Peyer's patch (tissue), 4 donors: ENCODE results near the gene SGF29. TPM values are rescaled to one million over a fixed set of nuclear protein-coding genes. Genes with fewer than 3 reads are reported as not detected.
A peak's percentile ranks its signal among the peaks of the same experiment; 100 is the strongest.

Source experiments
- DNase-seq, 3 donors: peaks; one replicate each; pipeline ENCODE4 v3.0.0-alpha.2; 2017 to 2019
- H3K27ac ChIP-seq, 4 donors: fragments of 200-600 bp; sonication (generic); one replicate each; pipeline ENCODE4 v1.5.1; 2016 to 2019
- H3K27me3 ChIP-seq, 2 donors: fragments of 200-600 bp; sonication (generic); one replicate each; pipeline ENCODE4 v1.5.1; 2019
- H3K36me3 ChIP-seq, 3 donors: fragments of 200-600 bp; sonication (generic); one replicate each; pipeline ENCODE4 v1.5.1; 2016 to 2019
- H3K4me1 ChIP-seq, 4 donors: fragments of 200-600 bp; sonication (generic); one replicate each; pipeline ENCODE4 v1.5.1; 2016 to 2019
- H3K4me3 ChIP-seq, 4 donors: fragments of 200-600 bp; sonication (generic); 1 replicate in 3 of 4; 2 replicates in 1 of 4; pipeline ENCODE4 v1.5.1; 2016 to 2019; ENCODE audit warnings: mild to moderate bottlenecking in 1 of 4
- H3K9me3 ChIP-seq, 4 donors: fragments of 200-600 bp; sonication (generic); one replicate each; pipeline ENCODE4 v1.5.1; 2016 to 2019; ENCODE audit warnings: mild to moderate bottlenecking in 1 of 4
- POLR2A ChIP-seq, 2 donors: fragments of 450-650 bp; IDR thresholded peaks; one replicate each; pipeline ENCODE4 v1.5.1; 2017; ENCODE audit warnings: antibody characterized with exemption in 2 of 2, mild to moderate bottlenecking in 2 of 2, moderate library complexity in 2 of 2
- total RNA-seq, 4 donors: library from RNA; depleted of rRNA; stranded (reverse); fragments of >200 nt; gene quantifications; one replicate each; pipeline ENCODE4 v1.1.0, GENCODE V29; 2016
- TF ChIP-seq, protein P1 (sequence below), 6 experiments: fragments of 450-650 bp in 4 of 6; fragments of 200-600 bp in 2 of 6; sonication (generic) in 1 of 6; IDR thresholded peaks; one replicate each; pipeline ENCODE4 v1.5.1; 2017 to 2019; ENCODE audit warnings: antibody characterized with exemption in 6 of 6, mild to moderate bottlenecking in 3 of 6, moderate library complexity in 1 of 6

The SGF29 gene
- total RNA-seq, result 100 to 1,000 TPM in 1 of 4 donors, 10 to 100 TPM in 3; 27.3 to 117 (median 45.6) TPM

DNA sequence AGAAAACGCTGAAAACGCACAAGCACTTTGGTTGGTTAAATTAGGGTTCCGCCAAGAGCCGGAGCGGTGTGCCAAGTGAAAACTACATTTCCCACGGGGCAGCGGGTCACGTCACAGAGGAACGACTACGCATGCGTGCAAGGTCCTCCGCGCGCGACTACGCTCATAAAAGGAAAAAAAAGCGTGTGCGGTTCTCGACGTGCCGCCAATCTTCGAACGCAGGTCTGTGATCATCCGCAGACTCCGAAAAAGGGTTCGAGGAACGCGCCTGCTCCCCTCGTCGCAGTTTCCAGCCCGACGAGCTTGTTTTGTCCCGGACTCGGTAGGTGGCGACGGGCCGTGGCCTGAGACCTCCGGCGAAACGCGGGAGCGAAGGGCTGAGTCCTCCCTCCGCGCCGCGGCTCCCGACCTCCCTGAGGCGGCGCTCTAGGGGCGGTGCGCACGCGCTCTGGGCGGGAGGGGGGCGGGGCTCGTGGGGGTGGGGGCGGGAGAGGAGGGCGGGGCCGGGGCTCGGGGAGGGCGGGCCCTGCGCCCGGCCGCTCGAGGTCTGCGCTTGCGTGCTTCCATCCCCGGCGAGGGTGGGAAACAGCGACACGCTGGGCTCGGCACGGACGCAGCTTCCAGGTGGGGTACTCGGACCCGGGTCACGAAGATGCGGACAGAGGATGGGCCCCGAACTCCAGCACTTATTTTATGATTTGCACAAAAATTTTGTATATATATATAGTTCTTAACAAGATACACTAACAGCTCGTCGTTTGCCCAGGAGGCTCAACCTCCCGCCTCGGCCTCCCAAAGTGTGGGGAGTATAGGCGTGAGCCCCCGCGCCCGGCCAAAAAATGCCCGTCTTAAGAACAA is at the start of gene SGF29:
SGF29 (plus strand) TSS at position 145 of the 858 bp plus-strand sequence. CDS start 27,150 bp downstream, outside the sequence.
- DNase-seq, result peak; percentile 90 to 97 (median 93)
- TF ChIP-seq POLR2A (IDR thresholded peaks at IDR 0.05), result peak; percentile 92 to 94
- TF ChIP-seq, protein P1, sequence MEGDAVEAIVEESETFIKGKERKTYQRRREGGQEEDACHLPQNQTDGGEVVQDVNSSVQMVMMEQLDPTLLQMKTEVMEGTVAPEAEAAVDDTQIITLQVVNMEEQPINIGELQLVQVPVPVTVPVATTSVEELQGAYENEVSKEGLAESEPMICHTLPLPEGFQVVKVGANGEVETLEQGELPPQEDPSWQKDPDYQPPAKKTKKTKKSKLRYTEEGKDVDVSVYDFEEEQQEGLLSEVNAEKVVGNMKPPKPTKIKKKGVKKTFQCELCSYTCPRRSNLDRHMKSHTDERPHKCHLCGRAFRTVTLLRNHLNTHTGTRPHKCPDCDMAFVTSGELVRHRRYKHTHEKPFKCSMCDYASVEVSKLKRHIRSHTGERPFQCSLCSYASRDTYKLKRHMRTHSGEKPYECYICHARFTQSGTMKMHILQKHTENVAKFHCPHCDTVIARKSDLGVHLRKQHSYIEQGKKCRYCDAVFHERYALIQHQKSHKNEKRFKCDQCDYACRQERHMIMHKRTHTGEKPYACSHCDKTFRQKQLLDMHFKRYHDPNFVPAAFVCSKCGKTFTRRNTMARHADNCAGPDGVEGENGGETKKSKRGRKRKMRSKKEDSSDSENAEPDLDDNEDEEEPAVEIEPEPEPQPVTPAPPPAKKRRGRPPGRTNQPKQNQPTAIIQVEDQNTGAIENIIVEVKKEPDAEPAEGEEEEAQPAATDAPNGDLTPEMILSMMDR (IDR thresholded peaks at IDR 0.05), result peak in 5 of 6 experiments; percentile 10 to 44 (median 36)
- Histone ChIP-seq H3K36me3 (peaks cover 0 to 15% (median 0%) of the 10 kb centered on the region in 3 donors), H3K9me3 (no peaks in the 10 kb centered on the region), H3K4me1 (peaks cover 0 to 19% (median 2%) of the 10 kb centered on the region in 4 donors), H3K27ac (peak within 1 kb of the TSS; percentile 96 to 97 (median 96)), H3K27me3 (no peaks in the 10 kb centered on the region), H3K4me3 (peak within 1 kb of the TSS; percentile 65 to 78 (median 72))

DNA sequence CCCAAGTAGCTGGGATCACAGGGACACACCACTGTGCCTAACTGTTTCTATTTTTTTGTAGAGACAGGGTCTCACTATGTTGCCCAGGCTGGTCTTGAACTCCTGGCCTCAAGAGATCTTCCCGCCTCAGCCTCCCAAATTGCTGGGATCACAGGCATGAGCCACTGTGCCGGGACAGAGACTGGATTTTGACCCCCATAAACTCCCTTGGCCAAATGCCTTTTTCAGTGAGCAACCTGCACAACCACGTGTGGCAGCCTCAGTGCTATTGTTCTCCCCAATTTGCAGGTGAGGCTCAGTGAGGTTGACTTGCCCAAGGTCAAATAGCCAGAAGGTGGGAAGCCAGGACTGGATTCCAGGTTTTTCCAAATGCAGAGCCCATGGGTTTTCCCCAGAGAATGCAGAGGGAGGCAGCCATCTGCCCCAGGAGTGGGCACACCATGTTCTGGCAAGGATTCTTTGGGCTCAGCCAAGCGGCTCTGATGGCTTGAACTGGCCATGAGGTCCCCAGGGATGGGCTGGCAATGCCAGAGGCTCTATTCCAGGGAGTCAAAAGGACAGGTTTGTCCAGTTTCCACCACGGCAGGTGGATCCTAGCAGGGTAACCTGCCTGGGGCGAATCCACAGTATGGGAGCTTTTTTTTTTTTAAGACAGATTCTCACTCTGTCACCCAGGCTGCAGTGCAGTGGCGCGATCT is 48.9 kb upstream of the SGF29 start:
- no peak for DNase-seq
- TF ChIP-seq POLR2A (IDR thresholded peaks at IDR 0.05), result no peak
- TF ChIP-seq, protein P1 (IDR thresholded peaks at IDR 0.05), result no peak
- H3K4me3 ChIP-seq, result no peak overlapping the region

DNA sequence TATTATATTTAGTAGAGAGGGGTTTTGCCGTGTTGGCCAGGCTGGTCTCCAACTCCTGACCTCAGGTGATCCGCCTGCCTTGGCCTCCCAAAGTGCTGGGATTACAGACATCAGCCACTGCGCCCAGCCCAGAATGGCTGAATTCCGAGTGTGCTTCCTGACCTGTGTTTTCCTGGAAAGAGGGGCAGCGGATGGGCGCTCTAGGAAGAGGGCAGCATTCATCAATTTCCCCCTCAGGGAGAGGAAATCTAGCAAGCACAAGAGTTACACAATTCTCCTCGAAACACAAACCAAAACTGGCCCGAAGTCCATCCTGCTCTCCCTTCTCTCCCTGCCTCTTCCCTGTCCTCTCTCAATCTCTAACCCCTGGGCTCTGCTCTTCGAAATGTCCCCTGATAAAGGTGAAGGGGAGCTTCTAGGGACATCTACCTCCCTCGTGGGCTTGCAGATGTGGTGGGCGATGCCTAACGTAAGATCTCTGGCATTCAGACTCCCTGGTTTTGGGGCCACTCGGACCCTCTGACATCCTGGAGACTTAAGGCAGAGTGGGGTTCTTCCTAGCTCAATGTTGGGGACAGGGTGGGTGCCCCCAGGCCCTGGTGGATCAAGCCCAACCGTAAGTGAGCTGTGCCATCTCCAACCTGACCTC is 48.1 kb upstream of the SGF29 start:
- Histone ChIP-seq H3K4me3 (no peak overlapping the region), H3K9me3 (no peaks in the 10 kb centered on the region), H3K36me3 (no peaks in the 10 kb centered on the region), H3K27ac (no peak overlapping the region), H3K27me3 (no peaks in the 10 kb centered on the region), H3K4me1 (peaks cover 0 to 3% (median 0%) of the 10 kb centered on the region in 4 donors)
- no peak for DNase-seq
- TF ChIP-seq POLR2A (IDR thresholded peaks at IDR 0.05), result no peak
- TF ChIP-seq, protein P1 (IDR thresholded peaks at IDR 0.05), result no peak

More for the DNA sequence above, 48.9 kb upstream of the SGF29 start:
- Histone ChIP-seq H3K9me3 (no peaks in the 10 kb centered on the region), H3K36me3 (no peaks in the 10 kb centered on the region), H3K27me3 (no peaks in the 10 kb centered on the region), H3K27ac (no peak overlapping the region), H3K4me1 (peaks cover 0 to 3% (median 0%) of the 10 kb centered on the region in 4 donors)

DNA sequence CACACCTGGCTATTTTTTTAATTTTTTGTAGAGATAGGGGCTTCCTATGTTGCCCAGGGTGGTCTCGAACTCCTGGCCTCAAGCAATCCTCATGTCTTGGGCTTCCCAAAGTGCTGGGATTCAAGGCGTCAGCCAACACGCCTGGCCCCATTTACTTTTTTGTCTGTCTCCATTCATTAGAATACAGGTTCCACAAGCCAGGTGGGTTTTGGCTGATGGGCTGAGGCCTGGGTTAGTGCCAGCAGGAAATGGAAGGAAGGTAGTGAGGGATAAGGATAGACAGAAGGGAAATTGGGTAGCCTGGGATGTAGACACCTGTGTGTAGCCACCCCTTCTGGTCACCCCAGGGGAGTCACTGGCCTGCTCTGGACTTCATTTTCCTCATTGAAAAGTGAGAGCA is 42.7 kb upstream of the SGF29 start:
- Histone ChIP-seq H3K36me3 (no peaks in the 10 kb centered on the region), H3K4me3 (no peak overlapping the region), H3K27ac (no peak overlapping the region), H3K9me3 (no peaks in the 10 kb centered on the region), H3K4me1 (peaks cover 0 to 3% (median 0%) of the 10 kb centered on the region in 4 donors), H3K27me3 (no peaks in the 10 kb centered on the region)
- no peak for DNase-seq
- TF ChIP-seq, protein P1 (IDR thresholded peaks at IDR 0.05), result no peak
- no peak for TF ChIP-seq POLR2A (IDR thresholded peaks at IDR 0.05)
